ENCODE data around the gene TAGAP.

GRCh38 chr6:159074120-159074684, 29.4 kb upstream of the TAGAP start:
- TF ChIP-seq POLR2A (IDR thresholded peaks at IDR 0.05) (peak in 1 of 2 donors; percentile 44), CTCF (IDR thresholded peaks at IDR 0.05) (no peak)

All from adrenal gland (tissue), 5 donors.